ENCODE data around the gene OTULIN.

Gene OTULIN

DNA sequence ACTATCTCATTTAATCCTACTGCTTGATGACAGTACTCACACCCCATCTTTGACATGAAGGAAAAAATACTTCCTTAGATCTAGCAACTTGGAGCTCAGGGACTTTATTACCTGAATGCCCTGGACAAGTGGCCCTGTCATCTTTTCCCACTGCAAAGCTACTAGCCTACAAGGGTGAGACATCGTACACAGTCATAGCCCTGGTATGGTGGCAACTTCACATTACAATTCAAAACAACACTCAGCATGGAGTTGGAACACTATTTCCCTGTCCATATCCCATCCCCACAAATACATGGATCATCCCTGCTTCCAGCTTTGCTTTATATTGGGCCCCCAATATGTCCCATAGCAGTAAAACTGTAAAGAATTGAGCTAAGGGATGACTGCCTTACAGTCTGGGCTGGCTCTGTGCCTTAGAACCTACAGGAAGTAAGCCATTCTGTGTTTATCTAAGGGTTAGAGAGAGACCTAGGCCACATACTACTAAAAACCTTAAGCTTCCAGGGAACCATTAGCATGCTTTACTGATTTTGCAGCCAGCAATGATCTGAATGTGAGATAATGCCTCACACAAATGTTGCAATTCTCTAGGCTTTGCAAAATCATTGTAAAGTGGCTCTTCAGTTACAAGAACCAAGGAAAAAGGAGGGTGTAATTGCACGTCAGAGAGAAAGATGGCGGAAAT is 55.9 kb downstream of the OTULIN start:
- no peak for DNase-seq (ENCODE audit: low read depth, low spot score)

- no peak for DNase-seq (ENCODE audit: low read depth, low spot score)
These were observed 57.6 kb downstream of the OTULIN start for GRCh38 chr5:14721990-14722656.

DNA sequence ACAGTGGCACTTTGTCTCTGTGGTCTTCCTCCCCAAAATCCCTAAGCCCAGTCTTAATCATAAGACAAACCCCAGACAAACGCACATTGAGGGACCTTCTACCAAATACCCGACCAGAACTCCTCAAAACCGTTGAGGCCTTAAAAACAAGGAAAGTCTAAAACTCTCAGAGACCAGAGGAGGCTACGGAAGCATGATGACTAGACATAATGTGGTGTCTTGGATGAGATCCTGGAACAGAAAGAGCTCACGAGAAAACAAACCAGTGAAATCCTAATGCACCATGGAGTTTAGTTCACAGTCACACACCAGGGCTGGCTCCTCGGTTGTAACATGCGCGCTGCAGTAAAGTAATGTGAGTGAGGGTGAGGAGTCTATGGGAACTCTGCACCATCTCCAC is 58.4 kb downstream of the OTULIN start:
- DNase-seq (ENCODE audit: low read depth, low spot score) = no peak

DNA sequence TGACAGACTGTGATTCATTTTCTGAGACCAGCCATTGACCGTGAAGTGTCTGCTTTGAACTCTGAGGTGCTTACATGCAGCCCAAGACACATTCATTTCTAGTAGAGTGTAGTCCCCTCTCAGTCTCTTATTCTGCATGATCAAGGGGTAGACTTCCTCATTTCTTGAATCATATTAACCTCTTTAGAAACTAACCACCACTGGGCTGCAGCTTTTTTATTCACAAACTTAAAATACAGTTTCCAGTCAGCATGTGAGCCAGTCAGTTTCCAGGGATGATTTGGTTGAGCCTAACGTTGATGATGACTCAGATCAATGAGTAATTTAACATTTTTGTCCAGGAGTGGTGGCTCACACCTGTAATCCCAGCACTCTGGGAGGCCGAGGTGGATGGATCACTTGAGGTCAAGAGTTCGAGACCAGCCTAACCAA is 59.2 kb downstream of the OTULIN start:
- DNase-seq (ENCODE audit: low read depth, low spot score) = no peak

GRCh38 chr5:14724633-14725032 is 60.1 kb downstream of the OTULIN start:
- no peak for DNase-seq (ENCODE audit: low read depth, low spot score)

DNA sequence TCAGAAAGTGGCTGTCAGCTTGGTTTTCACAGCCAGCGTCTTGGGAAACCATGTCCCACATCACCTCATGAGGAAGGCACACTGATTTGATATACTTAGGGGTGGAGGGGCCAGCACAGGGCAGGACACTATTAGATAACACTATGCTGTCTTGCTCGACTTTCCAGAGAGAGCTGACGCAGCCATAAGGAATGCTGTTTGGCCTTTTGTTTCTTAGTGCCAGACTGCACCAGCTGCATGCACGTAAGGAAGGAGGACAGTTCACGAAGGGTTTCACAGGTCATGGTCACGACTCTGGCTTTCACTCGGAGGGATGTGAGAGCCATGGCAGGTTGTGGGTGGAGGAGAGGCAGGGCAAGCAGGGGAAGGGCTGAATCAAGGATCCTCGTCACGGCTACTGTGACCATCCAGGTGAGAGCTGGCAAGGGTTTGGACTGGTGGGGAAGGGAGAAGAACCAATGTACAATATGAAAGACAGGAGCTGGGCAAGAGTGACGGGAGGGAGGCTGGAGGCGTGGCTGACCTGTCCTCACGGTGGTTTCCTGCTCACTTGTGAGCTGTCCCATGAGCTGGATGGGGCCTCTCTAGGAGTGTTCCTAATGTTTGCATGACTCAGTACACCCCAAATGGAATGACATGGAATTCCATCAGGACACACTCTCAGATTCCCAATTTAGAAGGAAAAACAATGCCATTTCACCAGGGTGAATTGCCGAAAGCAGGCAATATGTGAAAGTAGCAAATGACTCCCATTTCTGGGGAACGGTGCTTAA is 61.7 kb downstream of the OTULIN start:
- DNase-seq (ENCODE audit: low read depth, low spot score) = peak; percentile 37

DNA sequence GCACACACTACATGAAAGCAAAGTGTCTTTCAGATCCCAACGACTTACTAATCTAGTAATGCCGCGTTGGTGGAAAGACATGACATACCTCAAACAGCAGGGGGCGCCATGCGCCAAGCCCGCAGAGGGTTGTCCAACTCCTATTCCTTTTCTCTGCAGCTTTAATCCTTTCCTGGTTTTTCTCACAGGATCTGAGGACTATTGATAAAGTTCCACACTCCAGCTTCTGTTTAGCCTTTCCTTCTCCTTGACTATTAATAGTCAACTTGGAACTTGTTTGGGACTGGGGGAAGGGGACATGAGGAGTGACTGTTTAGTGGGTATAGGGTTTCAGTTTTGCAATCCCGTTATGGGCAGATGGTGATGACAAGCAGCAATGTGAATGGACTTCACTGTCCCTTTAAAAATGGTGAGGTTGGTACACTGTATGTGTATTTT is 62.9 kb downstream of the OTULIN start:
- DNase-seq (ENCODE audit: low read depth, low spot score) = peak; percentile 85

DNA sequence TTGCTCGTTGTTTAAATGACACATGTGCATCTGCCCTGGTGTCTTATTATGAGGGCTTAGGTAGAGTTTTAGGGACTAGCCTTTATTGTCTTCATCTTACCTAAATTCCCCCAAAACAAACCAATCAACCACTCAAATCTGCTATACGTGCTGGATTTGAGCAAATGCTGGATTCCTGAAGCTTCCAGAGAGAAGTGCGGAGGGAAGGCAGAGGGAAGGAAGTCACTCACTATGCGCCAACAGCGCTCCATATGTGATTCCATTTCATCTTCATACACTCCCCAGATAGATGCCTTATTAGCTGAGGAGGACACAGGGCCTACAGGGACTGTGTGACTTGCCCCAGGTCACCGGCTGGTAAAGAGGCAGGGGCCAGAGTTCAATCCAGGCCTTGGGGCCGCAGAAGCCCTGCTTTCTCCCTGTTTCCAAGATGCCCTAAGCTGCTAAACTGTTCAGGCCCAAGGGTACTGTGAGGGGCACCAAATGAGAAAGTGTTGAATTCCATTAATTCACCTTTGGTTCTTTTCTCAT is 63.5 kb downstream of the OTULIN start:
- DNase-seq (ENCODE audit: low read depth, low spot score) = no peak

DNA sequence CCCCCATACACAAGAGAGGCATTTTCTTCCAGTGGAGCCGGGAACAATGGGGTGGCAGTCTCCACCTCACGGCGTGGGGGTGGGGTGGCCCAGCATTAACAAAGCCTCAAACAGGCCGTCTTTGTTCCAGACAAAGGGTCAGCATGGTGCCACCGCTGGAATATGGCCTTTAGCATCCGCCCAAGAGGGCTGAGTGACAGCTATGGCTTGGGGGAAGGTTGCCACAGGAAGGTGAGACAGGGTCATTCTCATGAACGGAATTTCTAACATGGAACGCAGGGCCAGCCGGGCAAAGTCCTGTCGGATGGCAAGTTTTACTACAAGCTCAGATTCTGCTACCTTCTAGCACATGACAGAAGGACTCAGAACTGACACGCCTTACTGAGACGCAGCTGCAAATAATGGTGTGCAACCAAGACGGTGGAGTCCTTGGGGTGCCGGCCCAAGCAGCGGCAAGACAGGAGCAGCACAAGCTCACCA is 64.0 kb downstream of the OTULIN start:
- peak; percentile 92 for DNase-seq (ENCODE audit: low read depth, low spot score)

DNA sequence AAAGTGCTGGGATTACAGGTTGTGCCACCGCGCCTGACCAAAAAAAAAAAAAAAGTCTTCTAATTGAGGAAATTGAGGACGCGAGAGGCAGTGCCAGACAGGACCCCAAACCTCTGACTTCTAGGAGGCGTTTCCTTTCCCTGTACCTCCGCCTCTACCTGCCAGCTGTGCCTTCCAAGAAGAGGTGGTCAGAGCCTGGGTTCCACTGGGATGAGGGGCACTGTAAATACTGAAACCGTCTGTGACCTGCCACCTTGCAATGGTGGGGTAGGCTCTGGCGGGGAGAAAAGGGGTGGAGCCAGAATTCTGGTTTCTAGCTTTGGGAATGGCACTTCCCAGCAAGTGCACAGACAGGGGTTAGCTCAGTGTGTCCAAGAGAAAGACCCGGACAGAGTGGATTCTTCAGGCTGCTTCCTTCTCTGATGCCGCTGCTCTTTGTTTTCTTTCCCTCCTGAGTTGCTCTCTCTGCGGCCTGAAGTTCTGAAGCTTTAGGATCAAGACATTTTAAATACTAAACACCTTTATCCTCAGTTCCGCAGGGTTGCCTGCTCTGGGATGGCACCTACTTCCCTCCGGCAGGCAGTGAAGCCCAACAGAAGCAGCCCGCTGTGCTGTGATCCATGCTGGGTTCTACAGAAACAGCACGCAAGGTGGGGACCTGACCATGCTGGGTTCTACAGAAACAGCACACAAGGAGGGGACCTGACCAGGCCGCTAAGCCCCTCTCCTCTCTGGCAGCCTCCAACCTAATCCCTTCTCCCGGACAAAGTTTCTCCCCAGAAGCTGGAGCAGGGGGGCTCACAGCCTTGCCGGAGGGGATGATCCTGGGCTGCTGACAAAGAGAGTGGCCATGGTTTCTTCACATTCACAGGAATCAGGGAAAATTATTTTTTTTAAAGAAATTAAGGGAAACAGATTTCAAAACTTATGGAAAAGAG is 65.2 kb downstream of the OTULIN start:
- peak; percentile 45 for DNase-seq (ENCODE audit: low read depth, low spot score)

- no peak for DNase-seq (ENCODE audit: low read depth, low spot score)
These were observed 65.9 kb downstream of the OTULIN start for GRCh38 chr5:14730466-14730865.

GRCh38 chr5:14730881-14731280 is 66.4 kb downstream of the OTULIN start:
- DNase-seq (ENCODE audit: low read depth, low spot score) = no peak

DNA sequence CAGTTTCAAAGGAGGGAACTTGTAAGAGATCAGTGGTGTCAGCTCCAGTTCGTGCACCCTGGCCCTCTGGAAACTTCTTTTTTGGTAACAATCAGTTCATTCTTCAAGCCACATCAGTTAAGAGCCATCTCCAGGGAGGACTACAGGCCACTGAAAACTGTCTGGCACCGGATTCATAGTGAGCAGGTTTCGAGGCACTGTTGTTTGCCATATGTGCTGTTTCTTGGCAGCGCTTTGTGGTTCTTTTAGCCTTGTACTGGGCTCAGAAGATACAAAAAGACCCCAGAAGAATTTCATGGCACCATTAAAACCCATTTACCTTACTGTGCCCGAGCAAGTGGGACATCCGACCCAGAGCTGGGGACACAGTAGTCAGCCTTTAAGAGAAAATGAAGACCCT is 68.5 kb downstream of the OTULIN start:
- DNase-seq (ENCODE audit: low read depth, low spot score) = no peak

DNA sequence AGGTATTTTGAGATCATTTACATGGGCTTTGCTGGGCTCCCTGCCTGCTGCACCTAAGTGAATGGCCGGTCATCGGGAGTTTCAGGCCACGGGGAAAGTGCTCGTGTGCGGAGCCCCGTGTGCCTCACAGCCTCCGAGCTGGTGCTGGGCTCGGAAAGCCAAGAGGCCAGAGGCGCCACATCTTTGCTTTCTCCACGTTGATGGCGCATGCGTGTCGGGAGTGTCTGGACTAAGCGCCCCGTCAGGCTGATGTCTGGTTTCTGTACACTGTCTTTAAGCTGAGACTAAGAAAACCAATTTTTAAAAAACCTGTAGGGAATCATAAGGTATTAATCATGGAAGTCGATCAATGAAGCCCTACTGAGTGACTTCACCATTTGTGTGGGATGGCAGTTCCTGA is 69.1 kb downstream of the OTULIN start:
- DNase-seq (ENCODE audit: low read depth, low spot score) = no peak

DNA sequence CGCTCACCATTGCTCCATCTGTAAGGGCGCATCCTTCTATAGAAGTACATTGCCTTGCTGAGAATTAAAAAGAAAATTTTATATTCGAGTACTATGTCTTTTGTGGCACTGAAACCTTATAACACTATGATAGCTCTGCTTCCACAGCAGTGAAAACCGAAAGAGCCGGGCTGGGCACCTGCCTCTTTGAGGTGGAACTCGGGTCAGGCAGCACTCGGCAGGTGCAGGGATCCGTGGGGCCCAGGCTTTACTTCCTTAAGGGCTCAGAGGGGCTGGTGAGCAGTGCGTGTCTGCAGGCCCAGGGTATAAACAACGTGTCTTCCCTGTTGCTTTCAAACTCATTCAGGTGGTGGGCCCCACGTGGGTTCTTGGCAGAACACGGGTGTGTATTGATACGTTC is 69.9 kb downstream of the OTULIN start:
- no peak for DNase-seq (ENCODE audit: low read depth, low spot score)

GRCh38 chr5:14735944-14736343 is 71.4 kb downstream of the OTULIN start:
- DNase-seq (ENCODE audit: low read depth, low spot score) = no peak

DNA sequence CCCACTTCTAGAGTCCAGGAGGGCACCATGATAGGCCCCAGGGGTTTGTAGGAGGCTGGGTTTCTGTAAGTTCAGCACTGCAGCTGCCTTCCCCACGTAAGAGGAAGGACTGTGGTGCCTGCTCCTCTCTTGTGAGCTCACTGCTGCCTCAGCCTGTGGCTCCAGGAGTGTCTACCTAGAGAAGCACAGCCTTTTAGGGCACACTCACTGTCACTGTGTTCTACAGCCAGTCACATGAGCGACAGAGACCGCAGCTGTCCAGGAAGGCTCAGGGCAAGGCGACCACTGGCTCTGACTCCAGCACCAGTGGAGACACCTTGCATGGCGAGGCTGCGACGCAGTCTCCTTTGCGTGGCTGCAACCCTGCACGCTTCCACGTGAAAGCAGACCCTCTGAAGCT is 72.8 kb downstream of the OTULIN start:
- DNase-seq (ENCODE audit: low read depth, low spot score) = no peak

- DNase-seq (ENCODE audit: low read depth, low spot score) = no peak
These were observed 73.5 kb downstream of the OTULIN start for GRCh38 chr5:14738050-14738449.

DNA sequence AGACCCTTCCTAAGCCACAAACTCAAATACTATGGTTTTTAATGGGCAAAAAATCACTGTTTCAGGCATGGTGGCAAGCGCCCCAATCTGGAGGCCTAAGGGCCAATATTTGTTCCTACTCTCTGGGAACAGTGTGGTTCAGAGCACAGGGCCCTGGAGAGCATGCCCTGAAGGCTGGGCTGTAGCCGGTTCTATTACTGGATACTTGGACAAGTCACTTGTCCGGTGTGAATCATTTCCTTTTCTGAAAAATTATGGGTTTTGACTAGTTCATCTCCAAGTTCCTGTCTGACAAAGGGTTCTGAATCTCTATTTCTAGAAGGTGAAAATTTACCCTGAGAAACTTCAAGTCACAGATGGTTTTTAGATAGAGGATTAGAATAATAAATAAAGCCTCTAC is 75.0 kb downstream of the OTULIN start:
- no peak for DNase-seq (ENCODE audit: low read depth, low spot score)

DNA sequence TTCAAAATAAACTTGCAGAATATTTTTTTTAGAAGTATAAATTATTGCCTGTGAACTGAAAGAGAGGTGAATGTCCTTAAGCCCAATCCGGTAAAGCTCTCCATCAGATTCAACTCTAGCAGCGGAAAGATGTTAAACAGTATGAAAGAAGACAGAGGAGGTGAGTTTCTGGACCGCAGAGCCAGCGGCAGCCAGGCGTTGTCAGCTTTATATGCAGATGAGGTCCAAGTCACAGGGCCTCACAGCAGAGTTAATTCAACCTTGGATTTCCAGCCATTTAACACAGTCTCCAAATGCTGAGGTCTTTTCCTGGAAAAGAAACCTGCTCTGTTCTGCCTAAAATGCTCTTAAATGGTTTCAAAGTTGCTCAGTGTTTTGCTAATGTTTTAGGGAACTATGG is 75.5 kb downstream of the OTULIN start:
- no peak for DNase-seq (ENCODE audit: low read depth, low spot score)

DNA sequence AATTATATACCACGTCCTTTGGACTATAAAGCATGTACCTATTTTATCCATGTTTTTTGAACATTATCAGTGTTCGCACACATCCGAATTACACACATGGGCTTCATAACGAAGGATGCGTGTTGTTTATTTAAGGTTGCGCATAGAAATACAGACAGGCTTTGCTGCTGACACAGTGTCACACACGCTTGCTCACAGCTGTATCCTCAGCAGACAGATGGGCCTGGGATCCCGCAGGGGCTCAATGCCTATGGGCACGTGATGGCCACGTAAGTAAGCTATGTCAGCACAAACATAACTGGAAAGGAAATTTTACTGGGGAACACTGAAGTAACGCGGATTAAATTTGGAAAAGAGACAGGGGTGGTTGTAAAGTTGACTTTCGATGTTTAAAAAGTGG is 76.6 kb downstream of the OTULIN start:
- DNase-seq (ENCODE audit: low read depth, low spot score) = no peak

Measured in ELF-1 (cell line).